K562 (cell line): ENCODE measurements around the gene SPTA1. TPM values are rescaled to one million over a fixed set of nuclear protein-coding genes. Genes with fewer than 3 reads are reported as not detected.

Experiments used
- ATAC-seq: fragments of 200-7000 bp; cut with Tn5 transposase; 3 replicates; pipeline ENCODE4 v1.9.1; 2020; ENCODE audit warnings: moderate library complexity
- BruUV-seq: library from RNA; stranded (reverse); fragments of 400-500 nt; replicated peaks from 2 replicates; lab custom pipeline; 2021; lab: Mats Ljungman, UMichigan
- CTCF ChIA-PET: fragments of 300-600 bp; formaldehyde crosslinking; extraction: SDS; loops from one replicate; lab custom pipeline; 2021; ENCODE audit warnings: low intra/inter-chr PET ratio; lab: Yijun Ruan, JAX
- POLR2A ChIA-PET: fragments of 300-600, 350-650 bp; sonication (Branson Sonifier 250); formaldehyde crosslinking; extraction: SDS; loops from one replicate; lab custom pipeline; 2021; ENCODE audit warnings: antibody characterized with exemption, inconsistent platforms; lab: Yijun Ruan, JAX
- DNase-seq, 4 experiments: peaks; one replicate each; pipeline versions ENCODE4 v3.0.0 to v3.0.0-alpha.2; 2011 to 2018; ENCODE audit warnings: low spot score in 3 of 4, mixed read lengths in 3 of 4; ENCODE audit errors: extremely low read depth in 1 of 4
- FAIRE-seq: peaks from 2 replicates; lab custom pipeline; 2011; peaks lifted over from hg19 to GRCh38; lab: Jason Lieb, UNC
- H2AFZ ChIP-seq: 2 replicates; pipeline ENCODE4 v1.6.0; 2011; ENCODE audit warnings: low read depth, low read length, control low read depth, inconsistent platforms
- H3K27ac ChIP-seq: fragments of 200-600 bp; 3 replicates; pipeline ENCODE4 v1.8.0; 2011; ENCODE audit warnings: low read depth, mild to moderate bottlenecking, control low read depth, inconsistent platforms, low read length, moderate library complexity, mixed read lengths; ENCODE audit errors: extremely low read depth
- H3K27me3 ChIP-seq, 2 experiments: fragments of 300-600 bp in 1 of 2; 2 replicates in 1 of 2; 3 replicates in 1 of 2; pipeline versions ENCODE4 v1.6.0 to v1.8.0; 2011; ENCODE audit warnings: inconsistent platforms in 2 of 2, low read length in 2 of 2, mild to moderate bottlenecking in 1 of 2, mixed read lengths in 1 of 2, moderate library complexity in 1 of 2; ENCODE audit not compliant: control insufficient read depth in 2 of 2, insufficient read depth in 2 of 2
- H3K36me3 ChIP-seq: fragments of 300-600 bp; 3 replicates; pipeline ENCODE4 v1.8.0; 2011; ENCODE audit warnings: mild to moderate bottlenecking, low read length, inconsistent platforms; ENCODE audit not compliant: control insufficient read depth, insufficient read depth
- H3K4me1 ChIP-seq, 2 experiments: fragments of 200-600 bp in 1 of 2; replicated peaks in 1 of 2; 2 replicates in 1 of 2; 3 replicates in 1 of 2; pipeline versions ENCODE4 v1.5.1 to v1.8.0; 2011; ENCODE audit warnings: inconsistent platforms in 2 of 2, low read length in 2 of 2, mild to moderate bottlenecking in 1 of 2, mixed read lengths in 1 of 2, moderate library complexity in 1 of 2; ENCODE audit not compliant: control insufficient read depth in 2 of 2, insufficient read depth in 2 of 2
- H3K4me2 ChIP-seq: 2 replicates; pipeline ENCODE4 v1.6.1; 2011; ENCODE audit warnings: low read length, control low read depth, inconsistent platforms, mixed read lengths; ENCODE audit not compliant: insufficient read depth
- H3K4me3 ChIP-seq: fragments of 200-600 bp; sonication (generic), shearing (Covaris generic); 2 replicates; pipeline ENCODE4 v1.5.1; 2016; ENCODE audit warnings: control low read depth, inconsistent platforms
- H3K79me2 ChIP-seq: fragments of 200-600 bp; 3 replicates; pipeline ENCODE4 v1.8.0; 2011; ENCODE audit warnings: low read length, inconsistent platforms; ENCODE audit not compliant: control insufficient read depth, insufficient read depth
- H3K9ac ChIP-seq, 2 experiments: 2 replicates each; pipeline versions ENCODE4 v1.6.0 to v1.6.1; 2011; ENCODE audit warnings: low read depth in 2 of 2, low read length in 2 of 2, control low read depth in 1 of 2, inconsistent platforms in 1 of 2, mild to moderate bottlenecking in 1 of 2, mixed read lengths in 1 of 2; ENCODE audit not compliant: insufficient read depth in 1 of 2
- H3K9me1 ChIP-seq: one replicate; pipeline ENCODE4 v1.6.0; 2011; ENCODE audit warnings: inconsistent platforms, mild to moderate bottlenecking, low read length, moderate library complexity; ENCODE audit not compliant: control insufficient read depth, insufficient read depth
- H3K9me3 ChIP-seq: replicated peaks from 2 replicates; pipeline ENCODE4 v1.5.1; 2011; ENCODE audit warnings: low read depth, low read length, inconsistent platforms; ENCODE audit not compliant: control insufficient read depth, insufficient read depth
- H4K20me1 ChIP-seq: replicated peaks from 2 replicates; pipeline ENCODE4 v1.6.1; 2011; ENCODE audit warnings: low read length, inconsistent platforms, mixed read lengths; ENCODE audit not compliant: control insufficient read depth, insufficient read depth
- ARID1B ChIP-seq: fragments of 450-650 bp; IDR thresholded peaks from 2 replicates; pipeline ENCODE4 v1.6.1; 2016; ENCODE audit warnings: antibody characterized with exemption, mild to moderate bottlenecking, inconsistent platforms
- HNRNPL ChIP-seq: fragments of 200-400 bp; formaldehyde crosslinking; IDR thresholded peaks from 2 replicates; pipeline ENCODE4 v1.6.1; 2017; ENCODE audit warnings: low read depth, mild to moderate bottlenecking, low read length
- HSF4 ChIP-seq: fragments of 250-450 bp; sonication (Bioruptor Pico); IDR thresholded peaks from 2 replicates; pipeline ENCODE4 v2.1.2; 2022; ENCODE audit warnings: mild to moderate bottlenecking, moderate library complexity, borderline replicate concordance
- IFI16 ChIP-seq: fragments of 250-450 bp; sonication (Bioruptor Pico); IDR thresholded peaks from 2 replicates; pipeline ENCODE4 v2.1.2; 2022; ENCODE audit warnings: mild to moderate bottlenecking, inconsistent platforms
- KLF1 ChIP-seq: fragments of 450-650 bp; IDR thresholded peaks from 2 replicates; pipeline ENCODE4 v1.6.1; 2016; ENCODE audit warnings: missing genetic modification characterization, missing compliant biosample characterization
- L3MBTL2 ChIP-seq: fragments of 450-650 bp; IDR thresholded peaks from 2 replicates; pipeline ENCODE4 v1.6.1; 2016; ENCODE audit warnings: mild to moderate bottlenecking, moderate library complexity
- LARP7 ChIP-seq: fragments of 450-650 bp; IDR thresholded peaks from 2 replicates; pipeline ENCODE4 v1.6.1; 2016
- OTX1 ChIP-seq: fragments of 450-650 bp; formaldehyde crosslinking; IDR thresholded peaks from 2 replicates; pipeline ENCODE4 v1.4.0; 2022; ENCODE audit warnings: mild to moderate bottlenecking
- PHB2 ChIP-seq: fragments of 450-650 bp; IDR thresholded peaks from 2 replicates; pipeline ENCODE4 v1.6.1; 2017; ENCODE audit warnings: low read depth
- SRSF1 ChIP-seq: fragments of 200-400 bp; formaldehyde crosslinking; IDR thresholded peaks from 2 replicates; pipeline ENCODE4 v1.6.1; 2017; ENCODE audit warnings: mild to moderate bottlenecking, low read depth, low read length, moderate library complexity
- TCF7L2 ChIP-seq: fragments of 150-350 bp; IDR thresholded peaks from 2 replicates; pipeline ENCODE4 v1.6.1; 2016; ENCODE audit warnings: low read depth, mild to moderate bottlenecking, low read length, moderate library complexity
- ZNF282 ChIP-seq: sonication (generic); formaldehyde crosslinking; IDR thresholded peaks from 2 replicates; pipeline ENCODE4 v1.8.1; 2023; ENCODE audit warnings: missing genetic modification reagents
- WGBS: fragments of 100-300 bp; shearing (Covaris generic); methylation state at CpG from one replicate; pipeline ENCODE4 v1.1.6; 2016; ENCODE audit warnings: low coverage, mixed read lengths; ENCODE audit not compliant: insufficient coverage; ENCODE audit errors: missing lambda C conversion rate; 5-methylcytosine and 5-hydroxymethylcytosine counted together
- in situ Hi-C: fragments of 300-500 bp; cut with MboI; formaldehyde crosslinking; loops from 4 replicates; pipeline ENCODE4 v1.15.0; 2018; ENCODE audit warnings: inconsistent platforms, mixed read lengths
- intact Hi-C: fragments of 100-400 bp; cut with micrococcal nuclease; formaldehyde crosslinking; loops from 2 replicates; pipeline ENCODE4 v1.14.2; 2022
- polyA plus RNA-seq, 8 experiments: library from polyadenylated mRNA; depleted of rRNA in 4 of 8; stranded (reverse) in 5 of 8; unstranded in 3 of 8; fragments of >200 nt; fragmentation: Nextera tagmentation in 2 of 8; fragmentation: Illumina TruSeq in 1 of 8; extraction: Ambion mirVana in 2 of 8; extraction: Trizol in 1 of 8; gene quantifications; 2 replicates each; pipeline versions ENCODE4 v1.2.1 to v1.2.3, GENCODE V29; 2011 to 2014; ENCODE audit warnings: inconsistent platforms in 1 of 8, missing spikeins in 1 of 8
- total RNA-seq, 7 experiments: library from RNA; depleted of rRNA in 6 of 7; stranded (reverse); fragments of >200 nt in 6 of 7; fragmentation: Illumina TruSeq in 2 of 7; extraction: Trizol in 2 of 7; gene quantifications; 2 replicates each; pipeline versions ENCODE4 v1.2.1 to v1.2.3, GENCODE V29; 2011 to 2021; ENCODE audit warnings: low replicate concordance in 1 of 7
- TF ChIP-seq, protein P1 (sequence below), 3 experiments: IDR thresholded peaks in 2 of 3; conservative IDR thresholded peaks in 1 of 3; 2 replicates each; pipeline ENCODE4 v1.5.1; 2011 to 2012; ENCODE audit warnings: low read length in 3 of 3, mild to moderate bottlenecking in 3 of 3, control low read depth in 2 of 3, improper control_type of control experiment in 1 of 3, inconsistent platforms in 1 of 3, low read depth in 1 of 3, mixed read lengths in 1 of 3, moderate library complexity in 1 of 3; ENCODE audit not compliant: insufficient read depth in 2 of 3
- TF ChIP-seq, protein P2 (sequence below): sonication (generic); formaldehyde crosslinking; IDR thresholded peaks from 2 replicates; pipeline ENCODE4 v1.8.1; 2023; ENCODE audit warnings: missing genetic modification reagents, mild to moderate bottlenecking, borderline replicate concordance
- TF ChIP-seq, protein P3 (sequence below): fragments of 450-650 bp; IDR thresholded peaks from 2 replicates; pipeline ENCODE4 v1.6.1; 2017; ENCODE audit warnings: antibody characterized with exemption

The SPTA1 gene
- total and polyA plus RNA-seq, 9 of the 15 experiments (the other 6 are each of a cell fraction or from before 2014, with no cell fraction given): 11.0 to 62.1 (median 45.9) TPM

DNA sequence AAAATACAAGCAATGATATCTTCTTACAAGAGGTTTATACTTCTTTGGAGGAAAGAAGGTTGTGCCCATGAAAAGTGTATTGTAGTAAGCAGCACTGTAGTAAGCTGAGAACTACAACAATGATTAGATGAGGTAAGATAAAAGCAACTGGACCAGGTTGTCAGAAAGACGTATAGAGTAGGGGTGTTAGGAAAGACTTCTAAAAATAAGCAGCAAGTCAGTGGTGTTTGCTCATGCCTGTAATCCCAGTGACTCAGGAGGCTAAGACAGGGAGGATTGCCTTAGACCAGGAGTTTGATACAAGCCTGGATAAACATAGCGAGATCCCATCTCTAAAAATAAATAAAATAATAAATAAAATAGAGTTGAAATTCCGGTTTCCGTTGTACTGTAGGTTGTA lies 102.6 kb downstream of the SPTA1 start:
- DNase-seq (no peak), ATAC-seq (no peak), FAIRE-seq (no peak)
- Histone ChIP-seq H3K4me1 (no peaks in the 10 kb centered on the region), H3K36me3 (no peaks in the 10 kb centered on the region), H4K20me1 (no peaks in the 10 kb centered on the region), H3K27me3 (no peaks in the 10 kb centered on the region), H2AFZ (no peak overlapping the region), H3K9ac (no peak overlapping the region), H3K4me3 (no peak overlapping the region), H3K9me1 (no peaks in the 10 kb centered on the region), H3K79me2 (no peaks in the 10 kb centered on the region), H3K27ac (no peak overlapping the region), H3K9me3 (no peaks in the 10 kb centered on the region), H3K4me2 (no peak overlapping the region)
- WGBS: 0% methylated on average over 4 of the region's 4 CpGs
- no TSS peak for BruUV-seq
- CTCF ChIA-PET: no interaction called here
- POLR2A ChIA-PET: interaction anchor here (1.1 kb wide), 1 partner anchor 10 kb away, joined by 3 read pairs; no protein-coding TSS in a partner anchor
- intact Hi-C loops (no loop called here), in situ Hi-C loops (no loop called here)
- no peak for TF ChIP-seq TCF7L2
- TF ChIP-seq IFI16: no peak
- TF ChIP-seq, protein P1, sequence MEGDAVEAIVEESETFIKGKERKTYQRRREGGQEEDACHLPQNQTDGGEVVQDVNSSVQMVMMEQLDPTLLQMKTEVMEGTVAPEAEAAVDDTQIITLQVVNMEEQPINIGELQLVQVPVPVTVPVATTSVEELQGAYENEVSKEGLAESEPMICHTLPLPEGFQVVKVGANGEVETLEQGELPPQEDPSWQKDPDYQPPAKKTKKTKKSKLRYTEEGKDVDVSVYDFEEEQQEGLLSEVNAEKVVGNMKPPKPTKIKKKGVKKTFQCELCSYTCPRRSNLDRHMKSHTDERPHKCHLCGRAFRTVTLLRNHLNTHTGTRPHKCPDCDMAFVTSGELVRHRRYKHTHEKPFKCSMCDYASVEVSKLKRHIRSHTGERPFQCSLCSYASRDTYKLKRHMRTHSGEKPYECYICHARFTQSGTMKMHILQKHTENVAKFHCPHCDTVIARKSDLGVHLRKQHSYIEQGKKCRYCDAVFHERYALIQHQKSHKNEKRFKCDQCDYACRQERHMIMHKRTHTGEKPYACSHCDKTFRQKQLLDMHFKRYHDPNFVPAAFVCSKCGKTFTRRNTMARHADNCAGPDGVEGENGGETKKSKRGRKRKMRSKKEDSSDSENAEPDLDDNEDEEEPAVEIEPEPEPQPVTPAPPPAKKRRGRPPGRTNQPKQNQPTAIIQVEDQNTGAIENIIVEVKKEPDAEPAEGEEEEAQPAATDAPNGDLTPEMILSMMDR (IDR thresholded peaks at IDR 0.05 in 2 of 3, conservative IDR thresholded peaks at IDR 0.05 in 1 of 3; ENCODE audit: insufficient read depth in 2 of 3, low read depth in 1 of 3, low read length in 3 of 3): no peak
- TF ChIP-seq HNRNPL: no peak
- no peak for TF ChIP-seq ZNF282 (CRISPR knock-in tag)
- no peak for TF ChIP-seq L3MBTL2
- no peak for TF ChIP-seq OTX1
- TF ChIP-seq PHB2: no peak
- no peak for TF ChIP-seq KLF1
- no peak for TF ChIP-seq LARP7
- no peak for TF ChIP-seq ARID1B
- no peak for TF ChIP-seq HSF4 (CRISPR knock-in tag)
- no peak for TF ChIP-seq SRSF1
- TF ChIP-seq, protein P2, sequence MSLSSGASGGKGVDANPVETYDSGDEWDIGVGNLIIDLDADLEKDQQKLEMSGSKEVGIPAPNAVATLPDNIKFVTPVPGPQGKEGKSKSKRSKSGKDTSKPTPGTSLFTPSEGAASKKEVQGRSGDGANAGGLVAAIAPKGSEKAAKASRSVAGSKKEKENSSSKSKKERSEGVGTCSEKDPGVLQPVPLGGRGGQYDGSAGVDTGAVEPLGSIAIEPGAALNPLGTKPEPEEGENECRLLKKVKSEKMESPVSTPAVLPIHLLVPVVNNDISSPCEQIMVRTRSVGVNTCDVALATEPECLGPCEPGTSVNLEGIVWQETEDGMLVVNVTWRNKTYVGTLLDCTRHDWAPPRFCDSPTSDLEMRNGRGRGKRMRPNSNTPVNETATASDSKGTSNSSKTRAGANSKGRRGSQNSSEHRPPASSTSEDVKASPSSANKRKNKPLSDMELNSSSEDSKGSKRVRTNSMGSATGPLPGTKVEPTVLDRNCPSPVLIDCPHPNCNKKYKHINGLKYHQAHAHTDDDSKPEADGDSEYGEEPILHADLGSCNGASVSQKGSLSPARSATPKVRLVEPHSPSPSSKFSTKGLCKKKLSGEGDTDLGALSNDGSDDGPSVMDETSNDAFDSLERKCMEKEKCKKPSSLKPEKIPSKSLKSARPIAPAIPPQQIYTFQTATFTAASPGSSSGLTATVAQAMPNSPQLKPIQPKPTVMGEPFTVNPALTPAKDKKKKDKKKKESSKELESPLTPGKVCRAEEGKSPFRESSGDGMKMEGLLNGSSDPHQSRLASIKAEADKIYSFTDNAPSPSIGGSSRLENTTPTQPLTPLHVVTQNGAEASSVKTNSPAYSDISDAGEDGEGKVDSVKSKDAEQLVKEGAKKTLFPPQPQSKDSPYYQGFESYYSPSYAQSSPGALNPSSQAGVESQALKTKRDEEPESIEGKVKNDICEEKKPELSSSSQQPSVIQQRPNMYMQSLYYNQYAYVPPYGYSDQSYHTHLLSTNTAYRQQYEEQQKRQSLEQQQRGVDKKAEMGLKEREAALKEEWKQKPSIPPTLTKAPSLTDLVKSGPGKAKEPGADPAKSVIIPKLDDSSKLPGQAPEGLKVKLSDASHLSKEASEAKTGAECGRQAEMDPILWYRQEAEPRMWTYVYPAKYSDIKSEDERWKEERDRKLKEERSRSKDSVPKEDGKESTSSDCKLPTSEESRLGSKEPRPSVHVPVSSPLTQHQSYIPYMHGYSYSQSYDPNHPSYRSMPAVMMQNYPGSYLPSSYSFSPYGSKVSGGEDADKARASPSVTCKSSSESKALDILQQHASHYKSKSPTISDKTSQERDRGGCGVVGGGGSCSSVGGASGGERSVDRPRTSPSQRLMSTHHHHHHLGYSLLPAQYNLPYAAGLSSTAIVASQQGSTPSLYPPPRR (CRISPR knock-in tag): no peak
- TF ChIP-seq, protein P3, sequence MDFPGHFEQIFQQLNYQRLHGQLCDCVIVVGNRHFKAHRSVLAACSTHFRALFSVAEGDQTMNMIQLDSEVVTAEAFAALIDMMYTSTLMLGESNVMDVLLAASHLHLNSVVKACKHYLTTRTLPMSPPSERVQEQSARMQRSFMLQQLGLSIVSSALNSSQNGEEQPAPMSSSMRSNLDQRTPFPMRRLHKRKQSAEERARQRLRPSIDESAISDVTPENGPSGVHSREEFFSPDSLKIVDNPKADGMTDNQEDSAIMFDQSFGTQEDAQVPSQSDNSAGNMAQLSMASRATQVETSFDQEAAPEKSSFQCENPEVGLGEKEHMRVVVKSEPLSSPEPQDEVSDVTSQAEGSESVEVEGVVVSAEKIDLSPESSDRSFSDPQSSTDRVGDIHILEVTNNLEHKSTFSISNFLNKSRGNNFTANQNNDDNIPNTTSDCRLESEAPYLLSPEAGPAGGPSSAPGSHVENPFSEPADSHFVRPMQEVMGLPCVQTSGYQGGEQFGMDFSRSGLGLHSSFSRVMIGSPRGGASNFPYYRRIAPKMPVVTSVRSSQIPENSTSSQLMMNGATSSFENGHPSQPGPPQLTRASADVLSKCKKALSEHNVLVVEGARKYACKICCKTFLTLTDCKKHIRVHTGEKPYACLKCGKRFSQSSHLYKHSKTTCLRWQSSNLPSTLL: no peak
